ENCODE data around the gene CAPZB.
"Not testable (repeated sequence)": the region's sequence is repeated elsewhere in the genome, so short reads cannot be mapped to it uniquely, and the experiment has no call there.

Gene CAPZB

GRCh38 chr1:19305880-19306279, 179.5 kb downstream of the CAPZB start:
- DNase-seq = no peak

DNA sequence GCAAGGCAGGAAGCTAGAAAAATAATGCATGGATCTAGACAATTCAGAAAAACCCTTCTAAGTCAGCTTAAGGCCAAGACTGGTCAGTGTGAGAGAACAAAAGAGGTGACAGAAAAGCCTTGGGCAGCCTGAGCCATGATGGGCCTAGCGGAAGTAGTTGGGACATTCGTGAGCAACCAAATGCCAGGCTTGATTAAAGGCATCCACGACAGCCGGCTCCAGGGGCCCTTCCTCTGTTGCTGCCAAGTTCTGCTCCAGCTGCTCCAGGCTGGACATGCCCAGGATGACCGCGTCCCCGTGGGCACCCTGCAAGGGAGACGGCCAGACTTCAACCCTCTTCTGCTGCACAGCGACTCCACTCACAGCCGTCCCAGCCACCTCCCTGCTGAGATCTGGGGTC, 181.3 kb downstream of the CAPZB start:
- DNase-seq = not testable (repeated sequence)

GRCh38 chr1:19300211-19300610, 185.1 kb downstream of the CAPZB start:
- DNase-seq = no peak

DNA sequence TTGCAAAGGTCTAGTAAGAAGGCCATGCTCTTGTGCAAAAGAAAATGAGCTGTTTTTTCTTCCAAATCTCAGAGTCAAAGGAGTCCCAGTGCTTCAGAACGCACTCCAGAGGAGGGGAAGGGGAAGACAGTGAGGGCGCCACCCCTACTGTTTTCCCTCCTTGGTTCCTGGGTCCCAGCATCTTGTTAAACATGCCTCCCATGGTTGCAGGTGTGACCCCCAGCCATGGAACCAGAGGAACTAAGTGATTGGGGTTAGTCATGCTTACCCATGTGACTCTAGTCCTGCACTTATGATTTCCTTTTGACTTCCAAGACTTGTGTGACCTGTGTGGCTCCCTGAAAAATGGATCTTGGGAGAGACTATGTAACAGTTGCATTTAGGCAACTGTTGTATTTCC, 190.7 kb downstream of the CAPZB start:
- DNase-seq = no peak

DNA sequence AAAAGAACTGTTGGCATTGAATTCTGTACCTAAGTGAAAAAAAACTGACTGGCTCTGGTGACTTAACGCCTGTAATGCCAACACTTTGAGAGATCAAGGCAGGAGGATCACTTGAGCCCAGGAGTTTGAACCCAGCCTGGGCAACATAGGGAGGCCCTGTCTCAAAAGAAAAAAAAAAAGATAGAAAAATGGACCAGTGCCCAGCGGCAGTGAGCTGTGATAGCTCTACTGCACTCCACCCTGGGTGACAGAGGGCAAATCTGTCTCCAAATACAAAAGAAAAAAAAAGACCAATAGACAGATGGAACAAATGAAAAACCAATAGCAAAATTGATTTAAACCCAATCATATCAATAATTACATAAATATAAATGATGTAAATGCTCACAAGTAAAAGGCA, 196.1 kb downstream of the CAPZB start:
- DNase-seq = no peak

Data from CD4-positive, alpha-beta T cell treated with Interferon alpha-2 for 1 hour (primary cell).